Measurements from ENCODE around the gene SLC25A12. TPM values are rescaled to one million over a fixed set of nuclear protein-coding genes. Genes with fewer than 3 reads are reported as not detected.

SLC25A12 gene
- total and polyA plus RNA-seq, 10 of the 15 experiments (the other 5 are each of a cell fraction or from before 2014, with no cell fraction given), result 20.9 to 50.0 (median 33.0) TPM

DNA sequence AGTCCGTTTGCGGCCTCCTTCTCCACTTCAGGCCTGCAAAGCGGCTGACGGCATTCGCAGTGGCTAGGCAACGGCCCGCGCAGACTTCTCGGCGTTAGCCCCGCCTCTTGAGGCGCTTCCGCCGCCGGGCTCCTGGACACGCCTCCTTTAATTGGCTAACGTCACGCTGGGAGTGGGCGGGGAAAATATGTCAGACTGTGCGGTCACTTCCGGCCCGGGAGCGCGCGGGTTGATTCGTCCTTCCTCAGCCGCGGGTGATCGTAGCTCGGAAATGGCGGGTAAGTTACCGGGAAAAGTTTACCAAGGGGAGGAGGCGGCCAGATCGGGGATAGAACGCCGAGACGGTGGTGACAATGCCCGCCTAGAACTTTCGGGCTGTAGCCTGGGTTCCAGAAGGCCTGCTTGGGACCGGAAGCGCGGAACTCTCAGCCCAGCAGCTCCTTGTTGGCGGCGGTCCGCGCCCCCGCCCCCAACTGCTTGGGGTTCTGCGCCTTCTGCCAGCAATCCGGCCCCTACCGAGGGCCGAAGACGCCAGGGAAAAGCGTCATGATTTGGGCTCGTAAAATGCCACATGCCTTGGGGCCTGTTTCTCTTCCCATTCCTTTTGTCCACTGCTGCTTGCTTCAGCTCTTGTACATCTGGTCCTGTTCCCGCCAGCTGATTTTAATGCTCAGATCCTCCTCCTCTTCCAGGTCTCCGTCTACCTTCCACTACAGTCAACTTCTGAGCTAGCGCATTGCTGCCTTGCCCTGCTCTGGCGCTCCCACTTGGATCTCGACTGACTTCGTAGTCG is 28.4 kb upstream of the SLC25A12 start, which contains the start of gene HAT1 (continued):
- TF ChIP-seq, protein P1, sequence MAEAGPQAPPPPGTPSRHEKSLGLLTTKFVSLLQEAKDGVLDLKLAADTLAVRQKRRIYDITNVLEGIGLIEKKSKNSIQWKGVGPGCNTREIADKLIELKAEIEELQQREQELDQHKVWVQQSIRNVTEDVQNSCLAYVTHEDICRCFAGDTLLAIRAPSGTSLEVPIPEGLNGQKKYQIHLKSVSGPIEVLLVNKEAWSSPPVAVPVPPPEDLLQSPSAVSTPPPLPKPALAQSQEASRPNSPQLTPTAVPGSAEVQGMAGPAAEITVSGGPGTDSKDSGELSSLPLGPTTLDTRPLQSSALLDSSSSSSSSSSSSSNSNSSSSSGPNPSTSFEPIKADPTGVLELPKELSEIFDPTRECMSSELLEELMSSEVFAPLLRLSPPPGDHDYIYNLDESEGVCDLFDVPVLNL (IDR thresholded peaks at IDR 0.05; ENCODE audit: low read depth, low read length), result peak; percentile 75
- no peak for TF ChIP-seq PML (IDR thresholded peaks at IDR 0.05; ENCODE audit: low read length)
- TF ChIP-seq RUNX3 (IDR thresholded peaks at IDR 0.05; ENCODE audit: low read length), result peak; percentile 61; the same call in 1 of the 2 replicates
- no peak for TF ChIP-seq CBX3 (IDR thresholded peaks at IDR 0.05; ENCODE audit: borderline replicate concordance, low read depth)
- no peak for TF ChIP-seq TCF3 (IDR thresholded peaks at IDR 0.05; ENCODE audit: borderline replicate concordance, insufficient read depth, low read depth, low read length)
- TF ChIP-seq, protein P2, sequence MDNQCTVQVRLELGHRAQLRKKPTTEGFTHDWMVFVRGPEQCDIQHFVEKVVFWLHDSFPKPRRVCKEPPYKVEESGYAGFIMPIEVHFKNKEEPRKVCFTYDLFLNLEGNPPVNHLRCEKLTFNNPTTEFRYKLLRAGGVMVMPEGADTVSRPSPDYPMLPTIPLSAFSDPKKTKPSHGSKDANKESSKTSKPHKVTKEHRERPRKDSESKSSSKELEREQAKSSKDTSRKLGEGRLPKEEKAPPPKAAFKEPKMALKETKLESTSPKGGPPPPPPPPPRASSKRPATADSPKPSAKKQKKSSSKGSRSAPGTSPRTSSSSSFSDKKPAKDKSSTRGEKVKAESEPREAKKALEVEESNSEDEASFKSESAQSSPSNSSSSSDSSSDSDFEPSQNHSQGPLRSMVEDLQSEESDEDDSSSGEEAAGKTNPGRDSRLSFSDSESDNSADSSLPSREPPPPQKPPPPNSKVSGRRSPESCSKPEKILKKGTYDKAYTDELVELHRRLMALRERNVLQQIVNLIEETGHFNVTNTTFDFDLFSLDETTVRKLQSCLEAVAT (IDR thresholded peaks at IDR 0.05), result no peak; the same call in 1 of the 2 replicates
- TF ChIP-seq EGR1 (IDR thresholded peaks at IDR 0.05; ENCODE audit: borderline replicate concordance in 1 of 2, low read depth in 2 of 2, low read length in 2 of 2), result peak in 1 of 2 experiments; percentile 41; a peak in 1 of 3 replicates
- no peak for TF ChIP-seq SREBF2 (IDR thresholded peaks at IDR 0.05; ENCODE audit: low read length)
- peak; percentile 41; the same call in 1 of the 2 replicates for TF ChIP-seq NRF1 (conservative IDR thresholded peaks at IDR 0.05; ENCODE audit: low read depth, low read length)
- no peak for TF ChIP-seq MEF2A (IDR thresholded peaks at IDR 0.05; ENCODE audit: insufficient read depth, low read depth, low read length)
- TF ChIP-seq TCF12 (IDR thresholded peaks at IDR 0.05; ENCODE audit: low read depth, low read length), result no peak
- TF ChIP-seq MYB (IDR thresholded peaks at IDR 0.05; ENCODE audit: borderline replicate concordance, low read depth, low read length), result no peak
- TF ChIP-seq, protein P3, sequence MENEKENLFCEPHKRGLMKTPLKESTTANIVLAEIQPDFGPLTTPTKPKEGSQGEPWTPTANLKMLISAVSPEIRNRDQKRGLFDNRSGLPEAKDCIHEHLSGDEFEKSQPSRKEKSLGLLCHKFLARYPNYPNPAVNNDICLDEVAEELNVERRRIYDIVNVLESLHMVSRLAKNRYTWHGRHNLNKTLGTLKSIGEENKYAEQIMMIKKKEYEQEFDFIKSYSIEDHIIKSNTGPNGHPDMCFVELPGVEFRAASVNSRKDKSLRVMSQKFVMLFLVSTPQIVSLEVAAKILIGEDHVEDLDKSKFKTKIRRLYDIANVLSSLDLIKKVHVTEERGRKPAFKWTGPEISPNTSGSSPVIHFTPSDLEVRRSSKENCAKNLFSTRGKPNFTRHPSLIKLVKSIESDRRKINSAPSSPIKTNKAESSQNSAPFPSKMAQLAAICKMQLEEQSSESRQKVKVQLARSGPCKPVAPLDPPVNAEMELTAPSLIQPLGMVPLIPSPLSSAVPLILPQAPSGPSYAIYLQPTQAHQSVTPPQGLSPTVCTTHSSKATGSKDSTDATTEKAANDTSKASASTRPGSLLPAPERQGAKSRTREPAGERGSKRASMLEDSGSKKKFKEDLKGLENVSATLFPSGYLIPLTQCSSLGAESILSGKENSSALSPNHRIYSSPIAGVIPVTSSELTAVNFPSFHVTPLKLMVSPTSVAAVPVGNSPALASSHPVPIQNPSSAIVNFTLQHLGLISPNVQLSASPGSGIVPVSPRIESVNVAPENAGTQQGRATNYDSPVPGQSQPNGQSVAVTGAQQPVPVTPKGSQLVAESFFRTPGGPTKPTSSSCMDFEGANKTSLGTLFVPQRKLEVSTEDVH (IDR thresholded peaks at IDR 0.05; ENCODE audit: low read depth, partially characterized antibody), result peak; percentile 97
- peak; percentile 82 for TF ChIP-seq MXI1 (IDR thresholded peaks at IDR 0.05; ENCODE audit: low read depth, low read length)
- TF ChIP-seq, protein P4, sequence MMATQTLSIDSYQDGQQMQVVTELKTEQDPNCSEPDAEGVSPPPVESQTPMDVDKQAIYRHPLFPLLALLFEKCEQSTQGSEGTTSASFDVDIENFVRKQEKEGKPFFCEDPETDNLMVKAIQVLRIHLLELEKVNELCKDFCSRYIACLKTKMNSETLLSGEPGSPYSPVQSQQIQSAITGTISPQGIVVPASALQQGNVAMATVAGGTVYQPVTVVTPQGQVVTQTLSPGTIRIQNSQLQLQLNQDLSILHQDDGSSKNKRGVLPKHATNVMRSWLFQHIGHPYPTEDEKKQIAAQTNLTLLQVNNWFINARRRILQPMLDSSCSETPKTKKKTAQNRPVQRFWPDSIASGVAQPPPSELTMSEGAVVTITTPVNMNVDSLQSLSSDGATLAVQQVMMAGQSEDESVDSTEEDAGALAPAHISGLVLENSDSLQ (IDR thresholded peaks at IDR 0.05), result peak; percentile 71; the same call in 1 of the 2 replicates
- 0 out of 2 replicates have a peak, but pooled peaks have one; percentile 31 for TF ChIP-seq RCOR1 (conservative IDR thresholded peaks at IDR 0.05; ENCODE audit: low read depth, low read length)
- TF ChIP-seq, protein P5, sequence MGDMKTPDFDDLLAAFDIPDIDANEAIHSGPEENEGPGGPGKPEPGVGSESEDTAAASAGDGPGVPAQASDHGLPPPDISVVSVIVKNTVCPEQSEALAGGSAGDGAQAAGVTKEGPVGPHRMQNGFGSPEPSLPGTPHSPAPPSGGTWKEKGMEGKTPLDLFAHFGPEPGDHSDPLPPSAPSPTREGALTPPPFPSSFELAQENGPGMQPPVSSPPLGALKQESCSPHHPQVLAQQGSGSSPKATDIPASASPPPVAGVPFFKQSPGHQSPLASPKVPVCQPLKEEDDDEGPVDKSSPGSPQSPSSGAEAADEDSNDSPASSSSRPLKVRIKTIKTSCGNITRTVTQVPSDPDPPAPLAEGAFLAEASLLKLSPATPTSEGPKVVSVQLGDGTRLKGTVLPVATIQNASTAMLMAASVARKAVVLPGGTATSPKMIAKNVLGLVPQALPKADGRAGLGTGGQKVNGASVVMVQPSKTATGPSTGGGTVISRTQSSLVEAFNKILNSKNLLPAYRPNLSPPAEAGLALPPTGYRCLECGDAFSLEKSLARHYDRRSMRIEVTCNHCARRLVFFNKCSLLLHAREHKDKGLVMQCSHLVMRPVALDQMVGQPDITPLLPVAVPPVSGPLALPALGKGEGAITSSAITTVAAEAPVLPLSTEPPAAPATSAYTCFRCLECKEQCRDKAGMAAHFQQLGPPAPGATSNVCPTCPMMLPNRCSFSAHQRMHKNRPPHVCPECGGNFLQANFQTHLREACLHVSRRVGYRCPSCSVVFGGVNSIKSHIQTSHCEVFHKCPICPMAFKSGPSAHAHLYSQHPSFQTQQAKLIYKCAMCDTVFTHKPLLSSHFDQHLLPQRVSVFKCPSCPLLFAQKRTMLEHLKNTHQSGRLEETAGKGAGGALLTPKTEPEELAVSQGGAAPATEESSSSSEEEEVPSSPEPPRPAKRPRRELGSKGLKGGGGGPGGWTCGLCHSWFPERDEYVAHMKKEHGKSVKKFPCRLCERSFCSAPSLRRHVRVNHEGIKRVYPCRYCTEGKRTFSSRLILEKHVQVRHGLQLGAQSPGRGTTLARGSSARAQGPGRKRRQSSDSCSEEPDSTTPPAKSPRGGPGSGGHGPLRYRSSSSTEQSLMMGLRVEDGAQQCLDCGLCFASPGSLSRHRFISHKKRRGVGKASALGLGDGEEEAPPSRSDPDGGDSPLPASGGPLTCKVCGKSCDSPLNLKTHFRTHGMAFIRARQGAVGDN (IDR thresholded peaks at IDR 0.05), result no peak
- no peak; the same call in 2 of the 3 replicates for TF ChIP-seq POU2F2 (IDR thresholded peaks at IDR 0.05; ENCODE audit: borderline replicate concordance, low read depth, low read length)
- TF ChIP-seq HDAC2 (IDR thresholded peaks at IDR 0.05), result no peak
